ENCODE data around the gene PI4KB. TPM values are rescaled to one million over a fixed set of nuclear protein-coding genes. Genes with fewer than 3 reads are reported as not detected.
A peak's percentile ranks its signal among the peaks of the same experiment; 100 is the strongest.

The PI4KB gene
- total and polyA plus RNA-seq, 9 of the 15 experiments (the other 6 are each of a cell fraction or from before 2014, with no cell fraction given): 3.1 to 65.4 (median 45.1) TPM

DNA sequence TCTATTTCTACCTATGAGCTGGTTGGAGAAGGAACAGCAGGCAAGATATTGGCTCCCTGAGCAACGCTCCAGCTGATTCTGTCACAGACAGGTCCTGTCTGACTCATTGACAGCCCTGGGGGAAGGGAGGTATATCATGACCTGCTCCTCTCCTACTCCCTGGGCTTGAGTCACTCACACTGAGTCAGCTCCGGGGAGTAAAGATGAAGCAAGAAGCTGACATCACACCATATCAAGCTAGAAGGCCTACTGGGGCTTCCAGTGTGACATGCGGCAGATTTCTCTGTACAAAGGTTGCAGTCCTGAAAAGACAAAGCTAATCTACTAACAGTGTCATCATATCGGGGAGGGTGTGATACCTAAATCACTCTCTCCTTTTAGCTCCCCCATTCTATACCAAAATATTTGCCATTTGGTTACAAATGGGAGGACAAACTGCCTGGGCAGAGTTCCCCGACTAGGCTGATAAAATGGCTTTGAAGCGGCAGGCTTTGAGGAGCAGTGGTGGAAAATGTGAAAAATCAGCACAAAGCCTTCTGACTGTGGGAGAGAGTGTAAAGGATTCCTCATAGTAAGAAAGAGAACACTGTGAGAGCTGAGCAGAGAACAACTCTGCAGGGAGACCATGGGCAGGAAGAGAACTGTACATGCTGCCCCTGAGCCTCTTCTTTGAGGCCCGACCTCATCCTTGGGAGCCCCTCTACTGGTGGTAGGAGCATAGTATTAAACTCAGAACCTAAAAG is 15.5 kb downstream of the PI4KB start (continued):
- TF ChIP-seq, protein P1, sequence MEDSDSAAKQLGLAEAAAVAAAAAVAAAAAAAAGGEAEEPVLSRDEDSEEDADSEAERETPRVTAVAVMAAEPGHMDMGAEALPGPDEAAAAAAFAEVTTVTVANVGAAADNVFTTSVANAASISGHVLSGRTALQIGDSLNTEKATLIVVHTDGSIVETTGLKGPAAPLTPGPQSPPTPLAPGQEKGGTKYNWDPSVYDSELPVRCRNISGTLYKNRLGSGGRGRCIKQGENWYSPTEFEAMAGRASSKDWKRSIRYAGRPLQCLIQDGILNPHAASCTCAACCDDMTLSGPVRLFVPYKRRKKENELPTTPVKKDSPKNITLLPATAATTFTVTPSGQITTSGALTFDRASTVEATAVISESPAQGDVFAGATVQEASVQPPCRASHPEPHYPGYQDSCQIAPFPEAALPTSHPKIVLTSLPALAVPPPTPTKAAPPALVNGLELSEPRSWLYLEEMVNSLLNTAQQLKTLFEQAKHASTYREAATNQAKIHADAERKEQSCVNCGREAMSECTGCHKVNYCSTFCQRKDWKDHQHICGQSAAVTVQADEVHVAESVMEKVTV (CRISPR knock-in tag; IDR thresholded peaks at IDR 0.05): no peak
- TF ChIP-seq ZBTB5 (IDR thresholded peaks at IDR 0.05) (no peak), CCNT2 (IDR thresholded peaks at IDR 0.05; ENCODE audit: borderline replicate concordance, extremely low read depth, insufficient read length, low read depth, low read length) (peak; percentile 66), RAD21 (CRISPR knock-in tag; conservative IDR thresholded peaks at IDR 0.05 in 1 of 2, IDR thresholded peaks at IDR 0.05 in 1 of 2) (peak in 1 of 2 experiments; percentile 25; a peak in 1 of 4 replicates), YBX1 (IDR thresholded peaks at IDR 0.05) (no peak), ZNF174 (CRISPR knock-in tag; IDR thresholded peaks at IDR 0.05) (no peak), SMARCE1 (IDR thresholded peaks at IDR 0.05) (peak; percentile 98), TAF15 (IDR thresholded peaks at IDR 0.05; ENCODE audit: low read depth, low read length) (no peak), C11orf30 (IDR thresholded peaks at IDR 0.05; ENCODE audit: low read depth) (peak; percentile 82), ARNT (IDR thresholded peaks at IDR 0.05) (peak in 1 of 2 experiments; percentile 93; a peak in 2 of 4 replicates), SMAD4 (CRISPR knock-in tag; conservative IDR thresholded peaks at IDR 0.05) (peak; percentile 91)
- TF ChIP-seq, protein P2, sequence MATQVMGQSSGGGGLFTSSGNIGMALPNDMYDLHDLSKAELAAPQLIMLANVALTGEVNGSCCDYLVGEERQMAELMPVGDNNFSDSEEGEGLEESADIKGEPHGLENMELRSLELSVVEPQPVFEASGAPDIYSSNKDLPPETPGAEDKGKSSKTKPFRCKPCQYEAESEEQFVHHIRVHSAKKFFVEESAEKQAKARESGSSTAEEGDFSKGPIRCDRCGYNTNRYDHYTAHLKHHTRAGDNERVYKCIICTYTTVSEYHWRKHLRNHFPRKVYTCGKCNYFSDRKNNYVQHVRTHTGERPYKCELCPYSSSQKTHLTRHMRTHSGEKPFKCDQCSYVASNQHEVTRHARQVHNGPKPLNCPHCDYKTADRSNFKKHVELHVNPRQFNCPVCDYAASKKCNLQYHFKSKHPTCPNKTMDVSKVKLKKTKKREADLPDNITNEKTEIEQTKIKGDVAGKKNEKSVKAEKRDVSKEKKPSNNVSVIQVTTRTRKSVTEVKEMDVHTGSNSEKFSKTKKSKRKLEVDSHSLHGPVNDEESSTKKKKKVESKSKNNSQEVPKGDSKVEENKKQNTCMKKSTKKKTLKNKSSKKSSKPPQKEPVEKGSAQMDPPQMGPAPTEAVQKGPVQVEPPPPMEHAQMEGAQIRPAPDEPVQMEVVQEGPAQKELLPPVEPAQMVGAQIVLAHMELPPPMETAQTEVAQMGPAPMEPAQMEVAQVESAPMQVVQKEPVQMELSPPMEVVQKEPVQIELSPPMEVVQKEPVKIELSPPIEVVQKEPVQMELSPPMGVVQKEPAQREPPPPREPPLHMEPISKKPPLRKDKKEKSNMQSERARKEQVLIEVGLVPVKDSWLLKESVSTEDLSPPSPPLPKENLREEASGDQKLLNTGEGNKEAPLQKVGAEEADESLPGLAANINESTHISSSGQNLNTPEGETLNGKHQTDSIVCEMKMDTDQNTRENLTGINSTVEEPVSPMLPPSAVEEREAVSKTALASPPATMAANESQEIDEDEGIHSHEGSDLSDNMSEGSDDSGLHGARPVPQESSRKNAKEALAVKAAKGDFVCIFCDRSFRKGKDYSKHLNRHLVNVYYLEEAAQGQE (IDR thresholded peaks at IDR 0.05; ENCODE audit: borderline replicate concordance): peak; percentile 60
- TF ChIP-seq, protein P2 (CRISPR knock-in tag; IDR thresholded peaks at IDR 0.05; ENCODE audit: low read depth): no peak
- TF ChIP-seq, protein P3, sequence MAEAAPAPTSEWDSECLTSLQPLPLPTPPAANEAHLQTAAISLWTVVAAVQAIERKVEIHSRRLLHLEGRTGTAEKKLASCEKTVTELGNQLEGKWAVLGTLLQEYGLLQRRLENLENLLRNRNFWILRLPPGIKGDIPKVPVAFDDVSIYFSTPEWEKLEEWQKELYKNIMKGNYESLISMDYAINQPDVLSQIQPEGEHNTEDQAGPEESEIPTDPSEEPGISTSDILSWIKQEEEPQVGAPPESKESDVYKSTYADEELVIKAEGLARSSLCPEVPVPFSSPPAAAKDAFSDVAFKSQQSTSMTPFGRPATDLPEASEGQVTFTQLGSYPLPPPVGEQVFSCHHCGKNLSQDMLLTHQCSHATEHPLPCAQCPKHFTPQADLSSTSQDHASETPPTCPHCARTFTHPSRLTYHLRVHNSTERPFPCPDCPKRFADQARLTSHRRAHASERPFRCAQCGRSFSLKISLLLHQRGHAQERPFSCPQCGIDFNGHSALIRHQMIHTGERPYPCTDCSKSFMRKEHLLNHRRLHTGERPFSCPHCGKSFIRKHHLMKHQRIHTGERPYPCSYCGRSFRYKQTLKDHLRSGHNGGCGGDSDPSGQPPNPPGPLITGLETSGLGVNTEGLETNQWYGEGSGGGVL (CRISPR knock-in tag; IDR thresholded peaks at IDR 0.05): no peak
